ENCODE results near the gene FAM13C.
A peak's percentile ranks its signal among the peaks of the same experiment; 100 is the strongest.

FAM13C gene

GRCh38 chr10:59360605-59361405, 1.5 kb downstream of the FAM13C start:
- peak in 1 of 2 experiments; percentile 6 for DNase-seq

GRCh38 chr10:59358576-59358975, 3.8 kb downstream of the FAM13C start:
- DNase-seq, result no peak

GRCh38 chr10:59354434-59354833, 7.9 kb downstream of the FAM13C start:
- no peak for DNase-seq

- no peak for DNase-seq
Measured at GRCh38 chr10:59350558-59350957, 11.8 kb downstream of the FAM13C start.

GRCh38 chr10:59346321-59346720, 16.0 kb downstream of the FAM13C start:
- no peak for DNase-seq

- peak in 1 of 2 experiments; percentile 6 for DNase-seq
Measured at GRCh38 chr10:59342723-59343122, 19.6 kb downstream of the FAM13C start.

GRCh38 chr10:59342000-59342399, 20.3 kb downstream of the FAM13C start:
- DNase-seq, result no peak

- DNase-seq, result no peak
Measured at GRCh38 chr10:59340285-59340684, 22.1 kb downstream of the FAM13C start.

- DNase-seq, result no peak
Measured at GRCh38 chr10:59339351-59339750, 23.0 kb downstream of the FAM13C start.

GRCh38 chr10:59337201-59337652, 25.1 kb downstream of the FAM13C start:
- DNase-seq, result no peak

- no peak for DNase-seq
Measured at GRCh38 chr10:59336632-59337031, 25.7 kb downstream of the FAM13C start.

GRCh38 chr10:59335497-59335896, 26.9 kb downstream of the FAM13C start:
- no peak for DNase-seq

GRCh38 chr10:59333701-59334100, 28.6 kb downstream of the FAM13C start:
- no peak for DNase-seq

GRCh38 chr10:59332581-59332980, 29.8 kb downstream of the FAM13C start:
- DNase-seq, result no peak

- DNase-seq, result no peak
Measured at GRCh38 chr10:59331661-59332060, 30.7 kb downstream of the FAM13C start.

GRCh38 chr10:59325116-59325515, 37.2 kb downstream of the FAM13C start:
- DNase-seq, result no peak

- no peak for DNase-seq
Measured at GRCh38 chr10:59324597-59324996, 37.8 kb downstream of the FAM13C start.

GRCh38 chr10:59323831-59324401, 38.4 kb downstream of the FAM13C start:
- DNase-seq, result no peak

- DNase-seq, result no peak
Measured at GRCh38 chr10:59323036-59323459, 39.3 kb downstream of the FAM13C start.

GRCh38 chr10:59322131-59322530, 40.2 kb downstream of the FAM13C start:
- DNase-seq, result no peak

- no peak for DNase-seq
Measured at GRCh38 chr10:59320355-59320754, 42.0 kb downstream of the FAM13C start.

- DNase-seq, result peak in 1 of 2 experiments; percentile 14
Measured at GRCh38 chr10:59319854-59320253, 42.5 kb downstream of the FAM13C start.

- DNase-seq, result peak in 1 of 2 experiments; percentile 10
Measured at GRCh38 chr10:59317066-59317465, 45.3 kb downstream of the FAM13C start.

GRCh38 chr10:59315465-59315864, 46.9 kb downstream of the FAM13C start:
- no peak for DNase-seq
